HG03378 (cell line): ENCODE data around the gene ITGA7.

ENCODE experiments used
- ATAC-seq: cut with Tn5 transposase; IDR thresholded peaks from one replicate; pipeline ENCODE4 v1.9.1; 2021; ENCODE audit warnings: mild to moderate bottlenecking, moderate library complexity; ENCODE audit not compliant: unreplicated experiment

Gene ITGA7

DNA sequence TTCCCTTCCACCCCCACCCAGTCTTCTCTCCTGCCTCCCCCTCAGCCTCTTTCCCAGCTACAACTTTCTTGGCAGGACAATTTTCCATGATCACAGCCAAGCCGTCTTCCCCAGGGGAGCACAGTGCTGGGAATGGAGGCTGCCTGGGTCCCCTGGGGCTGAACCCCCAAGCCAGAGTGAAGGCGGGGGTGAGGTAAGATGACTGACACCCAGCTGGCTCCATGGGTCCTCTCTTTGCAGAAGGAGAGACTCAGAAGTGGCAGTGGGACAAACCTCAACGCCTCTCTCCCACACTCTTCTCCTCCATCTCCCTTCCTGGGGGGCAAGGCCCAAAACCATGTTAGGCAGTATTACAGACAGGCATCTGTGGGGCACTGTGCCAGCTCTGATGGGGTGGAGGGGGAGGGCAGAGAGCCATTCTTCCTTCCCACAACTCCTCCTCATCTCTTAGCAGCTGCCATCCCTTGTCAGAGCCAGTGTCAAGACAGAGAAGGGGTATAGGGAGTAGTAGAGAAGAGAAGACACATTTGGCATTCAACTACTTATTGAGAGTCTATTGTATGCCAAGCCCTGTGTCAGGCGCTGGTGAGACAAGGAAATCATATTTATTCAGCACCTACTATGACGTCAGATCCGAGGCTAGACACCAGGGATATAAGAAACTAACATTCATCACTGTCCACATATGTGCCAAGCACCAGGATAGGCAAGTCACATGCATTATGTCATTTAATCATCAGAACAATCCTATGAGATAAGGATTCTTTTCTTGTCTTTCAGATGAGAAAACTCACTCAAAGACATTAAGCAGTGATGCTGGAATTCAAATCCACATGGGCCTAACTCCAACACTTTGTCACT lies 3.6 kb downstream of the ITGA7 start:
- no peak for ATAC-seq

- no peak for ATAC-seq
Measured at GRCh38 chr12:55703288-55703687, 4.4 kb downstream of the ITGA7 start.

- ATAC-seq: no peak
Measured at GRCh38 chr12:55702861-55703260, 4.8 kb downstream of the ITGA7 start.

DNA sequence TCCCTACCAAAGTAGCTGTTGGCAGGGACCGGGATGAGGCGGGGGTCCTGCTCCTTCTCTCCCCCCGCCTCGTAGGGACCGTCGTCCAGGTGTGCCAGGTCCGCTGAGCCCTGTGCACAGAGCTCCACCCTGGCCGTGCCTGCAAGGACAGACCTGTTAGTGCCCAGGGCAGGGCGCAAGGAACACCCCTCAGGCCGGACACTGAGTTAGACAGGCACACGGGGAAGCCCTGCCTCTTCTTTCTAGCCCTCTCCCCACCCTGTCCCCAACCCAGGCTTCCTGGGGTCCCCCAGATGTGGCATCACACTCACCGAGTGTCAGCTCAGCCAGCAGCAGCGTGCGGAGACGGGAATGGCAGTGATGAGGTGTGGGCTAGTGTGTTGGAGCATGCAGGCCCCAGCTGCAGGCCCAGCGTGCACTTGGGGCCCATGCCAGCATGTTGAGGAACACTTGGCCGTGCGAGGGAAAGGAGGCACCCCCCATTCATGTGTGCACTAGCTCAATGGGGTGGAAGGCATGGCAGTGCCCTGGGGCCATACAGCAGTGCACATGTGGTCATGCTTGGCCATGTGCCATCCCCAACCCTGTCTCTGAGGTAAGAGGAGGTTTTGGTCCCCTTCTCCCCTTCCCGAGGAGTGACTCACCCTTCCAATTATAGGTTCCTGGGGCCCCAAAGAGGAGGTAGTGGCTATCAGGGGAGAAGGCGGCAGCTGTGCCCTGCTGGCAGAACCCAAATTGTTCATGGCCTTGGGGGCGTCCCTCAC lies 7.3 kb downstream of the ITGA7 start:
- ATAC-seq: no peak

GRCh38 chr12:55699471-55700055 lies 8.1 kb downstream of the ITGA7 start:
- no peak for ATAC-seq

GRCh38 chr12:55698965-55699364 lies 8.7 kb downstream of the ITGA7 start:
- no peak for ATAC-seq

DNA sequence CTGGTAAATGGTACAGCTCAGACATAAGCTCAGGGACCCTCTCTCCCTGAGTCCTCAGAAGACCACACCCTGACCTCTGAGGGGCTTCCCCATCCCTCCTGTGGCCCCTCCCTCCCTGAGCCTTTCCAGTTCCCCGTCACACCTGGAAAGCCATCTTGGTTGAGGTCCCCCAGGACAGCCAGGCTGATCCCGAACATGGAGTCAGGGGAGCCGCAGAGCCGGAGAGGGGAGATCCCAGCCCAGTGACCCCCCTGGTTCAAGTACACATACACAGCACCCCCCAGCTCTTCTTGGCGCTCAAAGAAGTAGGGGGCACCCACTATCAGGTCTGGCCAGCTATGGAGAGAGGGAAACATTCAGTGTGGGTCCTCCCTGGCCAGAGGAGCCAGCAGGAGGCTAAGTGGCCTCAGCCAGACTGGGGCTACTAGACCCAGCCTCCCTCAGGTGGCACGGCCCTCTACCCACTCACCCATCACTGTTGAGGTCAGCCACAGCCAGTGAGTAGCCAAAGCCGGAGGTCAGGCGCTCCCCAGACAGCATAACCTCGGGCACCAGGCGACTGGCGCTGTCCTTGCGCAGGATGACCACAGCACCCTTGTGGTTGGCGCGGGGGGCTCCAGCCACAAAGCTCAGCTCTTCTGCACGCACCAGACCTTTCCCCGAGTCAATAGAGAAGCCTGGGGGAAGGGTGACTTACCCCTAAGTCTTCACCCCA lies 9.3 kb downstream of the ITGA7 start:
- no peak for ATAC-seq

GRCh38 chr12:55697686-55698085 lies 10.0 kb downstream of the ITGA7 start:
- no peak for ATAC-seq

GRCh38 chr12:55696796-55697462 lies 10.8 kb downstream of the ITGA7 start:
- no peak for ATAC-seq

DNA sequence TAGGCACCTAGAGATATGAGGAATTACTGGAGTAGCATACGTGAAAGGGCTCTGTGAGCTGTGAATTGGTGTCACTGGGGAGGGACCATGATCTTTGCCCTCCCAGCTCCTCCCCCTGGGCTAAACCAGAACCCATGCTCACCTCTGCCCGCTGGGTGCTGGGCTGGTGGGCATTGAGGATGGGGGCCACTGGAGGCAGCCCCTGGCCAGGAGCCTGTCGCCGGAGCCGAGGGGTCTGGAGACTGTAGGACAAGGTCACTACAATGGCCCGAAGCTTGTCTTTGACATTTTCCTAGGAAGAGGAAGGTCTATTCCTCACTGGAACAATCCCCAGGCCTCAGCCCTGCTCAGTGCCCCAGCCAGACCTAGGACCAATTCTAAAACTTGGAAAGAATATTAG lies 11.6 kb downstream of the ITGA7 start:
- ATAC-seq: no peak

GRCh38 chr12:55695349-55695748 lies 12.4 kb downstream of the ITGA7 start:
- no peak for ATAC-seq

DNA sequence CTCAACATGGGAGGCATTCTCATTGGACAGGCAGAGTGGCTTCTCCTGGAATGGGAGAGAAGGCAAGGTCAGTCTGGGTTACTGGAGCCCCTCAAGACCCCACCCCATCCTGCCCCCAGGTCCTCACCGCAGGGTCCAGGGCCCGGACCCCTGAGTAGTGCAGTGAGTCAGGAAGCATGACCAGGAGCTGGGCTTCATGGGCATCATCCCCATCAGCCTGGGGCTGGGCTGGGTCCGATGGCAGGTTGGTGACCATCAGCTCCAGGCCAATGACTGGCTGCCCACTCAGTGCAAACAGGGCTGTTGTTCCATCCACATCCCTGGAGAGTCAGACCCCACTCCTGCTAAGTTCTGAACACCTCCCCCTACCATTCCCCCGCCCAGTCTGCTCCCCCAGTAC lies 13.1 kb downstream of the ITGA7 start:
- ATAC-seq: no peak

GRCh38 chr12:55694188-55694515 lies 13.6 kb downstream of the ITGA7 start:
- no peak for ATAC-seq

DNA sequence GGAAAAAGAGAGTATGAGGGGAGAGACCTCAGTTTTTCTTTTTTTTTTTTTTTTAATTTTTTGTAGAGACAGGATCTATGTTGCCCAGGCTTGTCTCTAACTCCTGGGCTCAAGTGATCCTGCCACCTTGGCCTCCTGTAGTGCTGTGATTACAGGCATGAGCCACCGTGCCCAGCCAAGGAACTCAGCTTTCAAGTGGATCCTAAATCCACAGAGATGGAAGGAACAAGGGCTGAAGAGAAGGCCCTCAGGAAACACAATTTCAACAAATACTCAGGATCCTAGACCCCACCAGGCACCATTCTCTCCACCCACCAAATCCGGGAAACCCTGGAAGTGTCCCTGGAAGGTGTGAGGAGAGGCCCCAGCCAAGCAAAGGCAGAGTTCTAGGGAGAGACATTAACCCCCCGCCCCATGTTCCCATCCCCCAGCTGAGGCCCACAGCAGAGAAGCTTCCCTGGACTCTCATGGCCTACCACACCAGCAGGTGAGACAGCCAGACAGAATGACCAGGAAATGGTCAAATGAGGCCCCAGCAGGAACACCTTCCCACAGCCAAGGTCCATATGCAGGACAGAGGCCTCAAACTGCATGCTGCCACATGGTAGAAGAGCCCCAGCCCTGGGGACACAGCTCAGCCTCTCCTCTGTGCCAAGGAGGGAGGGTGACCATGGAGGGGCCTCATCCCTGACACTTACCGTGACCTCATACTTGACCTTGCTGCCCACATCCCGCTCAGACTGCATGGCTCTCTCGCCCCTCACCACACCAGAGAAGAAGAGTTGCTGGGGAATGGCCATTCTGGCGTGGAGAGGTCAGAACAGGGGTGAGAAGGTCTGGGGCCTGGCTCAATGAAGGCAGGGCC lies 14.1 kb downstream of the ITGA7 start:
- ATAC-seq: no peak

DNA sequence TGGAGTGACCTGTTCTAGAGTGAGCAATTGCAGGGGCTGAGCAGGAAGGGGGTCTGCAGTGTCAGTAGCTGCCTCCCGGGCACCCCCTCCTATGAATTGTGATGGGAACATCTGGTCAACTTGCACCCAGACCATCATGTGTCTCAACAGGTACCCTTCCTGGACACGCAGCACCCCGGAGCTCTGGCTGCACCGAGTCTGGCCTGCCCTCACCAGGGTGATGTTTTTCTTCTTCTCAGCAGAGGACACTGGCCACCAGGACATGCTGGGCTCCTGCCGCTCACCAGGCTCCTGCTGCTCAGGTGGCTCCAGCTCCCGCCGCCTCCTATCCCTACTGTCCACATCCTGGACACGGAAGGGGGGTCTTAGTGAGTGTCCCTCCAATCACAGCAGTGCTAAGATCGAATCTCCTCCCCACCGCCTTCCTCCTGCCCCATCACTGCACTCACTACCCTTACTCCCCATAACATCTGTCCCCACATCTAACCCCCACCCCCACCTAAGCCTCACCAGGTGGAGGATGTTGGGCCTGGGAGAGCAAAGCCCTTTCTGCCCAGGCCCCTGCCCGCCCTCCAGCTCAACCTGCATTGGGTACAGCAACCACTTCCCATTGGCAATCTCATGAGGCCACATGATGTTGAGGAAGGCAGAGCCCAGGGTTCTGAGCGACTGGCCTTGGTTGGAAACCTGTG lies 14.9 kb downstream of the ITGA7 start:
- ATAC-seq: no peak

DNA sequence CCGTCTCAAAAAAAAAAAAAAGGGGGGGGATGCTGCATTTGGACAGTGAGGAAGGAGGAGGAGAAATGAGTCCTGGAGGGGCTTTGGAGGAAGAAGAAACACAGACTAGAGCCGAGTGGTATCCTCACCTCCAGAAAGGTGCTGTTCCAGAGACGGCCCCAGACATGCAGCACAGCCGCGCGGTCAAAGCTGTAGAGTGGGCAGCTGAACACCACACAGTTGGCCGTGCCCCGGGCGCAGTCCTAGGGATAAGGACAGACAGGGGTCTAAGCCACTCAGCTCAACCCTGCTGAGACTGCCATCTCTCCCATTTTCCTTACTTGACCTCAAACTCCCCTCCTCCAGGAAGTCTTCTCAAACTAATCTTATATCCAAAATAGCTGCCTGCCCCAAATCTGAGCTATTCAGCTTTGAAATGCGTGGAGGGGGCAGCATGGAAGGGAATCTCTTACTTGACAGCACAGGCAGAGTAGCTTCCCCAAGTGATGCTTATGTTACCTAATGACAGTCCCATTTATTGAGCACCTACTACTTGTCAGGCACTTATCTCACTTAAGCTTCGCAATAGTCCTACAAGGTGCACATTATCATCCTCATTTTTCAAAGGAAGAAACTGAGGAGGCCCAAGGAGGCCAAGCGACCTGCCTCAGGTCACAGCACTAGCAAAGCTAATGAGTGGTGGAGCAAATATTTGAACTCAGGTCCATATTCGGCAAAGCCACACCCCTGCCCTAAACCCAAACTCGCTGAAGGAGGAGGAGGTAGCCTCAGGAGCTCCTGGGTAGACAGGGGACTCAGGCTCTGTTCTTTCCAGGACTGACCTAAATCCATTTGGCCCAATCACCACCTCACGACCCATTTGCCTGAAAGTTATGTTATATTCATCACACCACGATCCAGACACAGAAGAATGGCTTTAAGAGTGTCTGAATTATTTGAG lies 18.7 kb downstream of the ITGA7 start:
- no peak for ATAC-seq

GRCh38 chr12:55687746-55688145 lies 20.0 kb downstream of the ITGA7 start:
- peak; percentile 74 for ATAC-seq

GRCh38 chr12:55686366-55687010 lies 21.2 kb downstream of the ITGA7 start:
- ATAC-seq: no peak
